COR-L47 (cell line): ENCODE data around the gene MS4A7.
"Not testable (repeated sequence)": the region's sequence is repeated elsewhere in the genome, so short reads cannot be mapped to it uniquely, and the experiment has no call there.

ENCODE experiments used
- DNase-seq: peaks from one replicate; lab custom pipeline; 2025; lab: John Stamatoyannopoulos, UW

Gene MS4A7, protein sequence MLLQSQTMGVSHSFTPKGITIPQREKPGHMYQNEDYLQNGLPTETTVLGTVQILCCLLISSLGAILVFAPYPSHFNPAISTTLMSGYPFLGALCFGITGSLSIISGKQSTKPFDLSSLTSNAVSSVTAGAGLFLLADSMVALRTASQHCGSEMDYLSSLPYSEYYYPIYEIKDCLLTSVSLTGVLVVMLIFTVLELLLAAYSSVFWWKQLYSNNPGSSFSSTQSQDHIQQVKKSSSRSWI

DNA sequence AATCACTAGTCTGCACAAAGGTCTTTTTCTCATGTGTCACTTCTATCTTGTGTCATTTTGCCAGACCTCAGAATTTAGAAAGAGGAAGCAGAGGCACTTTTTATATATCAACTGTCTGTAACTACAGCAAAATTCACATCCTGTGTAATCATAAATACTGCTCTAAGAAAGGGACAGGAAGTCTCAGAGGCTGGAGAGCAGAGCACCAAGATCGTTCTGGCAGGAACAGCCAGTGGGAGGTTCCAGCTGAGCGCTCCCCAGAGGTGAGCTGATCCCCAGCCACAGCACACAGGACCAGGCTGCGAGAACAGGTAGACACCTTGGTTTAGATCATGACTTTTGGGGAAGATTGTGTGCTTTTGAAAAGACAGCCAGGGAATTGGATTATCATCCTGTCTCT lies at the start of gene MS4A7:
Gene MS4A7, plus strand, starts transcription at position 179 of the 400 bp plus-strand sequence. CDS start 4,610 bp downstream, outside the sequence.
- no peak for DNase-seq

- no peak for DNase-seq
These were observed 45.5 kb upstream of the MS4A7 start for GRCh38 chr11:60332846-60333245.

GRCh38 chr11:60334005-60334620 lies 44.2 kb upstream of the MS4A7 start:
- no peak for DNase-seq

DNA sequence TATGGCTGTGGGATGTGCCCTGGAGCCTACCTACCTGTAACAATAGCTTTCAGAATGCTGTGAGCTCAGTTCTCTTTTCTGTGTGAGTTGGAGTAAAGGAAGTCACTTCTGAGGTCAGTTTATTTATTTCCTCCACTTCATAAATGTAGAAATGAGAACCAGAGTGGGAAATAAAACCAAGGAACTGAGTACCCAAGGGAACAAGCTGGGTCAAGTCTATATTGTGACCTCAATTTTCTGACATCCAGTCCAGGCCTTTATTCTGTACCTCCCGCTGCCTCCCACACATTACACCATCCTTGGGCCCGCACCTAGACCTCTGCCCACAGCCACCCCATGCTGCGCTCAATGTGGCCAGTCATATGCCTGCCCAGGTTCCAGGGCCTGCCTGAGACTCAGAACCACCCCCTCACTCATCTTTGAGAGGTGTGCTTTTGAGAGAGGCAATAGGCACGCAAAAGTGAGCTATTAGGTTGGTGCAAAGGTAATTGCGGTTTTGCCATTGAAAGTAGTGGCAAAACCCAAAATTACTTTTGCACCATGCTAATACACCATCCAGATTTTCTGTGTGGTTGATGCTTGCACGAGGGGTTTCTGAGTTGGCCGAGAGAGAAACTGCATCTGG lies 41.5 kb upstream of the MS4A7 start:
- no peak for DNase-seq

GRCh38 chr11:60338053-60338452 lies 40.3 kb upstream of the MS4A7 start:
- DNase-seq: no peak

DNA sequence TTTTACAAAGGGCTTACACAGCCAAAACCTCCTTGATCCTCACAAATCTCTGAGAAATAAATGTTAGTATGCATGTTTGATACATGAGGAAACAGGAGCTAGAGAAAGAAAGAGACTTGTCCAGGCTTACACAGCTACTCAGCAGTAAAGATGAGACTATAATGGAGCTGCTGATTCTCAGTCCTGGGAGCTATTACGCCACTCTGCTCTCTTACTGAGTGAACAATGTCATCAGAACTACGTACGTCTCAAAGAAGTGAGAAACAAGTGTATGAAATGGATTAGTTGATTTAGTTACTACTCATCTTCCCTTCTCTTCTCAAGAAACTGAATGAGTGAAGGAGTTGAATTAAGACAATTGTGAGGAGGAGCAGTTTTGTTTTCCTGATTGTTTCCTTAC lies 39.0 kb upstream of the MS4A7 start:
- DNase-seq: no peak

DNA sequence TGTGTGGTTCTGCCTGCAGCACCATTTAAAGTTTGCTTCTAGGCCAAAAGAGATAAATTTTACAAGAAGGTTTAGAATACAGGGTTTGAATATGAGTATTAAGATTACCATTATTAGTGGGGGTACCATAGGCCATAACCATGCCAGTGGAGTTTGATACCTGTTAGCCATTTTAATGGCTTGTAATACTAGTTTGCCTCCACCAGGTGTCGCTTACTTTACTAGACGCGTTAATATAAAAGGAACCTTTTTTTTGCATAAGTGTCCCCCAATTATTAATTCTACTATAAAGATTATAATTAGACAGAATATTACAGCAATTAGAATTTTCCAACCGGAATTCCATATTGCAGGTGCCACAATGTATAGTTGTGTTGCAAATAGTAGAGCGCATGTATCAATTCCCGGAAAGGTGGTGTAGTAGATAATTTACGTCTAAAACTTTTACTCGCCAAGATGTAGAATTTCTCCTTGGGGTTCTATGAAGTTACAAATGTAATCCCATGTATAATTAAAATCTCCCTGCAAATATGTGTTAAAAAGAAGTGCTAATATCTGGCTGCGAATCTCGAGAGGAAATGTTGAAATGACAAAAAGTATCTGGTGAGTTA lies 35.1 kb upstream of the MS4A7 start:
- DNase-seq: no peak

DNA sequence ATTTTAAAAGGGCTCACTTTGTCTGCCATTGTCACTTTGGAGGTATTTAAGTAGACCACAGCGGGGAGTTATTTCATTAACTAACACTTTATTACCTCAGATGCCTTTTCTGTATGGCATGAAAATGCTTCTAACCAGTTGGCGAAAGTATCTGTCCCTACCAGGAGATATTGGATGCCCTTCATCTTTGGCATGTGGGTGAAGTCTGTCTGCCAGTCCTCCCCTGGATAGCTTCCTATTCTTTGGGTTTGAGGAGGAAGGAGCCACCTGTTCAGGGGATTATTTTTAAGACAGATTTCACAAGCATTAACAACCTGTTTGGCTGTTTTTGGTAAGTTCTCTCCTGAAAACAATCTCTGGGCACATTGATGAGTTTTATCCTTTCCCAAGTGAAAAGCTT lies 34.2 kb upstream of the MS4A7 start:
- no peak for DNase-seq

- peak; percentile 2 for DNase-seq
These were observed 32.8 kb upstream of the MS4A7 start for GRCh38 chr11:60345489-60345888.

DNA sequence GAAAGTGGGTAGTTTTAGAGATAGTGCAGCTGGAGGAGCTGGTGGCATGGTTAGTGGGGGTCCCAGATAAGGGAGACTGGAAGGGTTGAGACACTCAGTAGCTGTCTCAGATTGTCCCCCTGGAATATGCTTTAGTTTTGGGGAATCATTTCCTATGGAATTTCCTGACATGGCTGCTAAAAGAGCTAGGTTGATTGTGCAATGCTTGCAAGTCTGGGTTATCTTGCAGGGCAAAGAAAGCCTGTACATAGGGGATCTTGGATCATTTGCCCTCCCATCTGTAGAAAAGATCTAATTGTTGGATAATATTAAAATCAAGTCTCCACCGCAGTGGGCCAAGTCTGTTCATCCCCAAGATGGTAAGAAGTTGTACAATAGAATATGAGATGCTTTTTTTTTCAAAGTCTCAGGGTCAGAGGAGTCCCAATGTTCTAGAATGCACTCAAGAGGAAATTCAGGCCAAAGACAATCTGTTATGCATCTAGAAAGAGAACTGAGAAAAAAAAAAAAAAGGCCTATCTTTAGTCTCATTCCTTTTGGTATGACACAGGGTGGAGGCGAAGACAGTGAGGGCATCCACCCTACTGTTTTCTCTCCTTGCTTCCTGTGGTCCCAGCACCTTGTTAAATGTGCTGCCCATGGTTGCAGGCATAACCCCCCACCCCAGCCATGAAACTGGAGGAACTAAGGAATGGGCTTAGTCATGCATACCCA lies 31.1 kb upstream of the MS4A7 start:
- no peak for DNase-seq

- no peak for DNase-seq
These were observed 30.2 kb upstream of the MS4A7 start for GRCh38 chr11:60348116-60348515.

DNA sequence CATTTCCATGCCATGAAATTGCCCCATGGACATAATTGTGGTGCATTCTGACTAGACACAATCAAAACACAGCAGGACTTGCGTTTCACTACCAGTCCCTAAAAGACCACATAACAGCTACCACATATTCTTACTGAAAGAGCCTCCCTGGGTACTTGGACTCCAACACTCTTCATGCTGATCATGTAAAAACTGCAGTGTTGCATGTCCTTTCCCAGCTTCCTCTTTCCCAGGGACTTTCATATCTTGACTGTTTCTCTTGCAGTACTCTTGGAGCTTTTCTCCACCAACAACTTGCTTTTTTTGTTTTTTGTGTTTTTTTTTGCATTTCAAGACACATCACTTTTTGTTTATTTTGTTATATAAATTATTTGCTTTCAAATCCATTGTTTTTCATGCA lies 28.3 kb upstream of the MS4A7 start:
- no peak for DNase-seq

- no peak for DNase-seq
These were observed 20.6 kb upstream of the MS4A7 start for GRCh38 chr11:60357771-60358170.

- DNase-seq: no peak
These were observed 17.7 kb upstream of the MS4A7 start for GRCh38 chr11:60360621-60361020.

DNA sequence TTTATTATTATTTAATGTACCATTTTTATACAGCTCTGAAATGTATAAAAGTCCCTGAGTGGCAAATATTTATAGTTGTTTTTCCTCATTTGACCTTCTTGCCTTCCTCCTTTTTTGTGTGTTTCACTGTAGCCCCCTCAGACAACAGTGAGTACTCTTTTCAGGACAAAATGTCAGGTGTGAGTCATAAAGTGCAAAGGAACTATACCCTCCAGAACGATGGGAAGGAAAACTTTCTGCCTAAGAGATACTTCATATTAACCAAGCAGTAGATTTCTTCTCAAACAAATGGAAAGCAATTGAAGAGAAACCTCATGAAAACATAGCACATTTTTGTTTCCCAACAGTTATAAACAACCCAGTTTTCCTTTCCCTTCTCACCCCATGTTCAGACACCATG lies 16.1 kb upstream of the MS4A7 start:
- no peak for DNase-seq

DNA sequence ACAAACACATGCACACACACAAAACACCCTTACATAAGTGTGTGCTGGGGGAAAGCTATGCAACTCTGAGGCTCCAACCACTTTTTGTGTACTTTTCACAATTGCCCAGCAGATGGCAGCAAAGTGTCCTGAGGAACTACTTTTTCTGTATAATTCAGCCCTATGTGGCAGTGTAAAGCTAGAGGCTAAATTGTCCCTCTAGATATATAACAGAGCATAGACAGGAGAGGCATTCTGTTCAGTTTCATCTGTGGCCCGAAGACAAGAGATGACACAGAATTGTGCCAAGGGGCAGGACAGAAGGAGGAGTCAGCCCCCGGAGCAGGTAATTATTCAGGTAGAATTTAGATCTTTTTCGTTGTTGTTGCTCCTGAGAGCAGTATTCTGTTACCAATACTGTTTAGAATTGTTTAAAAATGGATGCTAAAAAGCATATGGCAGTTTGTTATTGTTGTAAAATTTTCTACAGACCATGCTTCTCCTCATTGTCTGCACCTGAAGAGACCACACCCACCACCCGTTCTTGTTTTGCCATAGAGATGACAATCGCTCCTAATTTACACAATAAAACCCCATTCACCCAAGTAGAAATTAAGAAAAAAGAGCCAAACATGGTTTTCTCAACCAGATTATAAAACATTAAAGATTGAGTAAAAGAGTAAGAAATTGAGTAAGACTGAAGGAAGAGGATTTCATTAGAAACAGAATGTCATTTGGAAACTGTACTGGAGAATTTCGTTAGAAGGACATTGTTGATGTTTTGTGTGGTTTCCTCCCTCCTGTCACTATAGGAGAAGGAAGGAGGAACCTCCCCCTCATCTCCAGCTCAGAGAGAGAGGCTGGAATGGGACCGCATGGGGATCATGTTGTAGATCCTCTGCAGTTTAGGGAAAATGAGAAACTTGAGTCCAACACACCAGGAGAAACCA lies 14.5 kb upstream of the MS4A7 start:
- DNase-seq: peak; percentile 54

- not testable (repeated sequence) for DNase-seq
These were observed 11.9 kb upstream of the MS4A7 start for GRCh38 chr11:60366262-60366904.

DNA sequence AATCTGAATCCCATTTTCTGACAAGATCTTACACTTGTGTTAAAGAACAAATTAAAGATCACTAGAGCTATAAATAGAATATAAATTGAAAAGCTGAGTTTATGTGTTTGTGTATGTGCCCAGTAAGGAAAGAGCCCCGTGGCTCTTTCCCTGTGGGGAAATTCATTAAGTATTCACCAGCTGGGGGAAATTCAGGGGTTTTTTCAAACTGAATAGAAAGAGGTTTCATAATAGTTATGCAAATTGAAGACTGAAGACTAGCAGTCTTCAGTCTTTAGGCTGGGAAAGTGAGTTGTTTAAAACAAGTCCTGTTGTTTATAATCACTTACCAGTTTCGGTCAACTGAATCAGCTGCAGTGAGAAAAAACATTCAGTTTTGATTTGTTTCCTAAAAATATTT lies 11.3 kb upstream of the MS4A7 start:
- DNase-seq: no peak

- DNase-seq: no peak
These were observed 10.4 kb upstream of the MS4A7 start for GRCh38 chr11:60367896-60368295.

GRCh38 chr11:60370252-60370810 lies 8.0 kb upstream of the MS4A7 start:
- no peak for DNase-seq
